GM19324 (cell line): ENCODE results near the gene PTGFR.

Experiments used
- ATAC-seq: cut with Tn5 transposase; IDR thresholded peaks from one replicate; pipeline ENCODE4 v1.9.1; 2021; ENCODE audit warnings: mild to moderate bottlenecking, moderate library complexity; ENCODE audit not compliant: unreplicated experiment, low FRiP score

Gene PTGFR, protein sequence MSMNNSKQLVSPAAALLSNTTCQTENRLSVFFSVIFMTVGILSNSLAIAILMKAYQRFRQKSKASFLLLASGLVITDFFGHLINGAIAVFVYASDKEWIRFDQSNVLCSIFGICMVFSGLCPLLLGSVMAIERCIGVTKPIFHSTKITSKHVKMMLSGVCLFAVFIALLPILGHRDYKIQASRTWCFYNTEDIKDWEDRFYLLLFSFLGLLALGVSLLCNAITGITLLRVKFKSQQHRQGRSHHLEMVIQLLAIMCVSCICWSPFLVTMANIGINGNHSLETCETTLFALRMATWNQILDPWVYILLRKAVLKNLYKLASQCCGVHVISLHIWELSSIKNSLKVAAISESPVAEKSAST

DNA sequence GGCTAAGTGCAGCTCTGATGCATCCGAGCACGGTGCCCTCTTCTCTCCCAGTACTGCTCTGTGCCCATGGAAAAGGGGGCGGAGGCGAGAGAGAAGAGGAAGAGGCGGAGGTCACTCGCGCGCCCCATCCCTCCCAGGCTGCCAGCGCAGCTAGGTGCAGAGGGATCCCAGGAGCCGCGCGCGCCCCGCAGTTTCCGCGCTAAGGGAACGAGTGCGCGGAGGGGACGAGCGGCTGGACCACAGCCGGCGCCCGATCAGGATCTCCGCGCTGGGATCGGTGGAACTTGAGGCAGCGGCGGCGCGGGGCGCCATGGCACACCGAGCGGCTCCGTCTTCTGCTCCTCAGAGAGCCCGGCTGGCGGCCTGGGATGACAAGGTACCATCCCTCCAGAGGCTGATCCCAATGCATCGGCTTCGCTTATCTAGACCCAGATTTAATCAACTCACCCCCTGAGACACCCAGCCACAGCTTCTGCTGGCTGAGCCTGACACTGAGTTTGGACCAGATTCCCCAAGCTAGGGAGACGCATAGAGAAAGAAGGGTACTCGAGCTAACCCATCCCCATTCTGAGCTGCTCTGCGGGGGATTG lies at the start of gene PTGFR:
TSS of gene PTGFR (plus strand) at position 114 of the 590 bp plus-strand sequence. CDS start 1,770 bp downstream, outside the sequence.
- ATAC-seq: no peak

- no peak for ATAC-seq
Observed at GRCh38 chr1:78441921-78442320, 48.9 kb upstream of the PTGFR start.

DNA sequence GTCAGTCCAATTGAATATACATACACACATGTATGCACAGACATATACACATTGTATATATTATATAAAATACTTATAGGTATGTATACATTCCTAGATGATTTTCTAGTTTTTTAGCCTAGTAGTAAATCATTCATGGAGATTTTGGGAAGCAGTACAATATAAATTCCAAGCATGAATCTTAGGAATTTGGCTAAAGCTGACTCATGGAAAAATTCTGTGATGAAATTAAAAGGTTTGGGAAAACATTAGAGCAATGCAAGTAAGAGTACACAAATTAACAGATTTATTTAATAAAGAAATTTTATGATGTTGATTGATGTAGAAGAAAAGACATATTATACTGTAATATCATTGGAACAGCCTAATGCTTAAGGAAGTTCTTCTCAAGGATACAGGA lies 43.7 kb upstream of the PTGFR start:
- no peak for ATAC-seq

- ATAC-seq: no peak
Observed at GRCh38 chr1:78464449-78464891, 26.3 kb upstream of the PTGFR start.

DNA sequence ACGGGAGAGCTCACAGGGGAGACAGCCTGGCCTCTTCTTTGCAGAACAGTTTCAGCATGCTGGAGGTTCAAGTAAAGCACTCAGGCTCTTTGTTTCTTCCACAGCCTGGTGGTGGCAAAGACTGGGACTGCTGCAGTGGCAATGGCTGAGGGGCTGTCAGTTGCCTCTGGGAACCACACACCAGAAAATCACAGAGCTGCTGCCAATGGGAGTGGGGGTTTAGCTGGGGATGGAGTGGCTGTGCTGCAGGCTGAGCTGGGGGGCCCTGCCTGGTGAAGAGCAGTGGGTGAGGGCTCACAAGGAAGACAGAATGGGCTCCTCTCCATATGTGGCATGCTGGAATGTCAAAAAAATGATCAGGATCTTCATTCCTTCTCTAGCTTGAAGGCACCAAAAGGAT lies 25.6 kb upstream of the PTGFR start:
- no peak for ATAC-seq

- ATAC-seq: no peak
Observed at GRCh38 chr1:78468521-78468920, 22.3 kb upstream of the PTGFR start.

DNA sequence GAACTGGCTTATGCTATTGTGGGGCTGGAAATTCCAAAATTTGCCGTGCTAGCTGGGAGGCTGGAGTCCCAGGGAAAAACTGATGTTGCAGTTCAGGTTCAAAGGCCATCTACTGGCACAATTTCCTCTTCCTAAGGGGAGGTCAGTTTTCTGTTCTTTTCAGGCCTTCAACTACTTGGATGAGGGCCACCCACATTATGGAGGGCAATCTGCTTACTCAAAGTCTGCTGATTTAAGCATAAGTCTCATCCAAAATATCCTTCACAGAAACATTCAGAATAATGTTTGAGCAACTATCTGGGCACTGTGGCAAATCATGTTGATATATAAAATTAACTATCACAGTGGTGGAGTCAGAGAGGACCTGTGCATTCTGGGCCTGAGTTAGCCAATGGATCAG lies 21.2 kb upstream of the PTGFR start:
- no peak for ATAC-seq

DNA sequence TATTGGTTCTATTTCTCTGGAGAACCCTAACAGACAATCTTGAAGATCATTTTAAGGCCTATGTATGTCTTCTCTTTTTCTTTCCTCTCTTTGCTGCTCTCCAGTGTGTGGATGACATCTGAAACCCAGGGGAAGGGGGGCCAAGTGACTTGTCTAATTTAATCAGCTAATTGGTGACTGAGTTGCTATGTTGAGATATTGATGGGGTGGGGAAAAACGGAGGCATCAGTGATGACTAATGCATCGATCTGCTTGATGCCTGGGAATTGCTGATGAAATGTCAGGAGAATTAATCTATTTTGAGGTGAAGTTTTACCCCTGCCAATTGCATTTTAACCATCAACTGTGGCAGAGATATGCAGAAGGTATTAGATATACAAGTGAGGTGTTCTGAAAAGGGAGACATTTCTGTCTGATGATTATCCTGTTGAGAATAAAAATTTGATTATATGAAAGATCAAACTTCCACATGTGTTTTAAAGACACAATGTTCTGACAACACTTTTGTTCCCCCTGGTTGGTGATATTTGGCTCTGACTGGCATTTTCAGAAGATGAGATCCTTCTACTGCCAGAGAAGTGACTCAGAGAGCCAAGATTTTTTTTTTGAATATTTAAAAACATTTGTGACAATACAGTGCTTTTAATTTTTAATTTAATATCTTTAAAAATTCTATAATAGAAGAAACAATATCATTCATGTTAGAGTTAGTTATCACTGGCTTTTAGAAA lies 18.7 kb upstream of the PTGFR start:
- ATAC-seq: no peak

GRCh38 chr1:78472851-78473496 lies 17.8 kb upstream of the PTGFR start:
- no peak for ATAC-seq

GRCh38 chr1:78474092-78474491 lies 16.7 kb upstream of the PTGFR start:
- no peak for ATAC-seq

- no peak for ATAC-seq
Observed at GRCh38 chr1:78475888-78476610, 14.7 kb upstream of the PTGFR start.

GRCh38 chr1:78483903-78484302 lies 6.9 kb upstream of the PTGFR start:
- ATAC-seq: no peak

DNA sequence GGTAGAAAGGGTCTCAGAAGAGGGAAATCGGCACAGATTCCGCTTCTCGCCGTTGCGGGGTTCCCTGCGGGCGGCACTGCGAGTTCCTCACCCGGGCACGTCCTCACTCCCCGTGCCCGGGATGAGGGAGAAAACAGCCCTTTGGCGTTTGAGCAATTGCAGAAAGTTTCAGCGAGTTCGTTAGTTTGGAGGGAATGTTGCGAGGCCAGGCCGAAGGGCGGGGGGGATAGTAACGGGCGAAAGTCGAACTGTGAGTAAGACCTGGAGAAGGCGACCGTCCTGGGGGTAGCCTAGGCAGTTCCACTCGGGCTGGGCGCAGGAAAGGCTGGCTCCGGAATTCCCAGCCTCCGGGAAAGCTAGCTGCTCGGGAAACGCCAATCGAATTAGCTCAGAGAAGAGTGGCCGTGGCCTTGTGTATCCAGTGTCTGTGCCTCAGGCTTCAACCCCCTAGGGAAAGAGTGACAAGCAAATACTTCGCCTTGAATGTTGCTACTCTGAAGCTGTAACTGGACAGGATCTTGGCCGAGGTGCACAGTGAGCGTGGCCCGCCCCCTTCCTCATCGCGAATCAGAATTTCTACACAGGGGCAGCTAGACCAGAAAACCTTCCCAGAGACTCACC lies 787 bp downstream of the PTGFR start:
- no peak for ATAC-seq

- ATAC-seq: no peak
Observed at GRCh38 chr1:78492386-78492950, 1.7 kb downstream of the PTGFR start.

DNA sequence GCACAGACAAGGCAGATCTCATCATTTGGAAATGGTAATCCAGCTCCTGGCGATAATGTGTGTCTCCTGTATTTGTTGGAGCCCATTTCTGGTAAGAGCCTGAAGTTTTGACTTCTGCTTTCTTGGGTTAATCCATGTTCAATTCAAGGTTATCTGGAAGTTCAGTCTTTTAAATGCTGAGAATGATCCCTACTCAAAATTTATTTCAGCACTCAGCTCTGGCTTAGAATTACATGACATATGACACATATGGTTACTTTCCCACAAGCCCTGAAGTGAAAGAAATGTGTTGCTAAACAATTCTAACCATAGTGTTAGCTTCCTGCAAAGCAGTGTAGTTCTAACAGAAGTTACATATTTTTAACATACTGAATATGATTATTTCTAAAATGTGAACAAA lies 2.7 kb downstream of the PTGFR start:
- ATAC-seq: no peak

DNA sequence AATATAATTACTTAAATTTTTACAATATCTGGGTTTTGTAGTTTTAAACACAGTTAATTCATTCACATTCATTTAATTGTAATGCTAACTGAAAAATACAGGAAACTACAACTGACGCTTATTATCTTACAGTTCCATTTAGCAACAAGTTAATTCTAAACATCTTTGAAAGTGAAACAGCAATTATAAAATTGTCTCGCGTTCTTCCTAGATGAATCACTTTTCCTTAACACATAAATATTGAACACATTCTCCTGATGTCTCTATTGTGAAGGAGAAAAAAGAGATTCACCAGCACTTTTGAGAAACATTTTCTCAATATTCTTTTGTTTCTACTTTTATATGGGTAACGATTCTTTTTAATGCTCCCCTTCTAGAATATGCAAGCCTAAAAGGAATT lies 6.4 kb downstream of the PTGFR start:
- ATAC-seq: no peak

- ATAC-seq: no peak
Observed at GRCh38 chr1:78500529-78500928, 9.8 kb downstream of the PTGFR start.

DNA sequence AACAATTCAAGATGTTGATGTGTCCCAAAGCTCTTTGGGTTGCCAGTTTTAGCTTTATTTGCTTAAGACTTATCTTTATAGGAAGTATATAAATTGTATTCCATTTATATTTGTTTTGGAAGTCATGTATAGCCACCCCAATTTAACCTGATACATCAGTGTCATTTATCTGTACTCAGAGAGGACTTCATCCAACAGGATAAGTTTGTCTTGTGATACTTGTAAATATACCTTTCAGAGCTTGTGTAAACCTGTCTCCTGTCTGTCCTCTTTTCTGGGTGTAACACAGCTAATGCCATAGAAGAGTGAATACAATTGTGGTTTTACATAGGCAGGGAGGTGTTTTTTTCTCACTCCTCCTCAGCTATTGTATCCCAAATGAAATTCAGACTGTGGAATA lies 10.4 kb downstream of the PTGFR start:
- no peak for ATAC-seq

DNA sequence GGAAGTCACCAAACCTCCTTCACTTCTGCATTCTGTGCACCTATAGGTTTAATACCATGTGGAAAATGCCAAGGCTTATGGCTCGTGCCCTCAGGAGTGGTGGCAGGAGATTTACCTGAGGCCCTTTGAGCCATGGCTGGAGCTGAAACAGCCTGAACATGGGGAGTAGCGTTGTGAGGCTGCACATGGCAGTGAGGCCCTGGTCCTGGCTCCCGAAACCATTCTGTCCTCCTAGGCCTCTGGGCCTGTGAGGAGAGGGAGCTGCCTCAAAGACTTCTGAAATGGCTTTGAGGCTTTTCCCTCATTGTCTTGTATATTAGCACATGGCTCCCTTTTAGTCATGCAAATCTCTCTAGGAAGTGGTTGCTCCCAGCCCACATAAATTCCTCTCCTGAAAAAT lies 20.6 kb downstream of the PTGFR start:
- ATAC-seq: no peak

DNA sequence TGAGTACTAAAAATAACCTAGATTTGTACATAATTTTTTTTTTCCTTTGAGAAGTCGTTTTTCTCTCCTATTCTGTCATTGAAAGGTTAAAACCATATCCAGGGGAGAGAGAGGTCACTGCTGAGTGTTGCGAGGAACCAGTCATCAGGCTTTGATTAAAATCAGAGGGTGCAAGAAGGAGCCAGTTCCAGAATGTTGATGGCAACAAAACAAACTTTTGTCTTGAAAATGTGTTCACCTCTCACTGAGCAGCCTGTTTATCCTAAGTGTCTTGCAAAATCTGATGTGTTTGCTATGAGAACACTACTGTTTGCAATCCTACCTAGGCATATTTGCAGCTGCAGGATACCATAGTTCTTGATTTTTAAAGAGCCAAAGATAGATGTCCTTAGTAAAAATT lies 25.9 kb downstream of the PTGFR start:
- no peak for ATAC-seq
